Sigmoid colon (tissue), 4 donors: ENCODE results near the gene SLC39A11.

Source experiments
- CTCF ChIP-seq, 4 experiments: fragments of 450-650 bp in 3 of 4; fragments of 200-600 bp in 1 of 4; IDR thresholded peaks; one replicate each; pipeline ENCODE4 v1.5.1; 2016 to 2019; ENCODE audit warnings: antibody characterized with exemption in 4 of 4, mild to moderate bottlenecking in 3 of 4, moderate library complexity in 2 of 4
- EP300 ChIP-seq, 4 donors: sonication (generic); formaldehyde crosslinking; IDR thresholded peaks; one replicate each; pipeline ENCODE4 v1.6.1; 2017; ENCODE audit warnings: antibody characterized with exemption in 4 of 4

- TF ChIP-seq CTCF (IDR thresholded peaks at IDR 0.05) (no peak), EP300 (IDR thresholded peaks at IDR 0.05) (no peak)
Observed at GRCh38 chr17:73065376-73065775, 27.1 kb downstream of the SLC39A11 start.
